ENCODE results near the gene MEI1. TPM values are rescaled to one million over a fixed set of nuclear protein-coding genes. Genes with fewer than 3 reads are reported as not detected.

Gene MEI1
- total RNA-seq, 1 experiment from 2014 or later = 0.35 TPM

DNA sequence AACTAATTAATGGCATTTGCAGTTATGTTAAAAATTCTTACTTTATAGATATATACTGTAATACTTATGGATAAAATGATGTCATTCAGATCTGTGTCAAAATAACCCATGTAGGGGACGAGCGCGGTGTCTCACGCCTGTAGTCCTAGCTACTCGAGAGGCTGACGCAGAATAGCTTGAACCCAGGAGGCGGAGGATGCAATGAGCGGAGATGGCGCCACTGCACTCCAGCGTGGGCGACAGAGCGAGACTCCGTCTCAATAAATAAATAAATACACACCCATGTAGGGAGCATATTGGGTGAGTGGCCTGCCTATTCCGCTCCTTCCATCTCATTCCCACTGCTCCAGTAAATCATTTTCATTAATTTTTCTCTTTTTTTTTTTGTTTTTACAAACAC lies 17.7 kb upstream of the MEI1 start:
- ATAC-seq (no peak), DNase-seq (ENCODE audit: low spot score) (no peak)
- Mint-ChIP-seq H3K27me3 (ENCODE audit: low read depth) (no peaks in the 10 kb centered on the region), H3K4me1 (no peaks in the 10 kb centered on the region; the same call in 1 of the 2 replicates), H3K9me3 (no peaks in the 10 kb centered on the region), H3K4me3 (peak overlapping the region; percentile 98), H3K27ac (no peak overlapping the region), H3K36me3 (peaks cover 31% of the 10 kb centered on the region)
- ChIA-PET CTCF (interaction anchor here (1.1 to 3.2 kb wide), 4 partner anchors 15 to 176 kb away, joined by 3 to 11 read pairs (median 6); partner anchors contain the start of gene PMM1), POLR2A (interaction anchor here (0.6 to 0.7 kb wide), 2 partner anchors 15 to 32 kb away, joined by 3 read pairs; no protein-coding TSS in a partner anchor)
- TF ChIP-seq, protein P1, sequence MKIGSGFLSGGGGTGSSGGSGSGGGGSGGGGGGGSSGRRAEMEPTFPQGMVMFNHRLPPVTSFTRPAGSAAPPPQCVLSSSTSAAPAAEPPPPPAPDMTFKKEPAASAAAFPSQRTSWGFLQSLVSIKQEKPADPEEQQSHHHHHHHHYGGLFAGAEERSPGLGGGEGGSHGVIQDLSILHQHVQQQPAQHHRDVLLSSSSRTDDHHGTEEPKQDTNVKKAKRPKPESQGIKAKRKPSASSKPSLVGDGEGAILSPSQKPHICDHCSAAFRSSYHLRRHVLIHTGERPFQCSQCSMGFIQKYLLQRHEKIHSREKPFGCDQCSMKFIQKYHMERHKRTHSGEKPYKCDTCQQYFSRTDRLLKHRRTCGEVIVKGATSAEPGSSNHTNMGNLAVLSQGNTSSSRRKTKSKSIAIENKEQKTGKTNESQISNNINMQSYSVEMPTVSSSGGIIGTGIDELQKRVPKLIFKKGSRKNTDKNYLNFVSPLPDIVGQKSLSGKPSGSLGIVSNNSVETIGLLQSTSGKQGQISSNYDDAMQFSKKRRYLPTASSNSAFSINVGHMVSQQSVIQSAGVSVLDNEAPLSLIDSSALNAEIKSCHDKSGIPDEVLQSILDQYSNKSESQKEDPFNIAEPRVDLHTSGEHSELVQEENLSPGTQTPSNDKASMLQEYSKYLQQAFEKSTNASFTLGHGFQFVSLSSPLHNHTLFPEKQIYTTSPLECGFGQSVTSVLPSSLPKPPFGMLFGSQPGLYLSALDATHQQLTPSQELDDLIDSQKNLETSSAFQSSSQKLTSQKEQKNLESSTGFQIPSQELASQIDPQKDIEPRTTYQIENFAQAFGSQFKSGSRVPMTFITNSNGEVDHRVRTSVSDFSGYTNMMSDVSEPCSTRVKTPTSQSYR (CRISPR knock-in tag; IDR thresholded peaks at IDR 0.05) = no peak
- no peak for TF ChIP-seq ZNF263 (CRISPR knock-in tag; IDR thresholded peaks at IDR 0.05; ENCODE audit: low read depth)
- TF ChIP-seq, protein P2, sequence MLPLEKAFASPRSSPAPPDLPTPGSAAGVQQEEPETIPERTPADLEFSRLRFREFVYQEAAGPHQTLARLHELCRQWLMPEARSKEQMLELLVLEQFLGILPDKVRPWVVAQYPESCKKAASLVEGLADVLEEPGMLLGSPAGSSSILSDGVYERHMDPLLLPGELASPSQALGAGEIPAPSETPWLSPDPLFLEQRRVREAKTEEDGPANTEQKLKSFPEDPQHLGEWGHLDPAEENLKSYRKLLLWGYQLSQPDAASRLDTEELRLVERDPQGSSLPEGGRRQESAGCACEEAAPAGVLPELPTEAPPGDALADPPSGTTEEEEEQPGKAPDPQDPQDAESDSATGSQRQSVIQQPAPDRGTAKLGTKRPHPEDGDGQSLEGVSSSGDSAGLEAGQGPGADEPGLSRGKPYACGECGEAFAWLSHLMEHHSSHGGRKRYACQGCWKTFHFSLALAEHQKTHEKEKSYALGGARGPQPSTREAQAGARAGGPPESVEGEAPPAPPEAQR (CRISPR knock-in tag; IDR thresholded peaks at IDR 0.05) = no peak
- TF ChIP-seq, protein P3, sequence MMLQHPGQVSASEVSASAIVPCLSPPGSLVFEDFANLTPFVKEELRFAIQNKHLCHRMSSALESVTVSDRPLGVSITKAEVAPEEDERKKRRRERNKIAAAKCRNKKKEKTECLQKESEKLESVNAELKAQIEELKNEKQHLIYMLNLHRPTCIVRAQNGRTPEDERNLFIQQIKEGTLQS (CRISPR knock-in tag; conservative IDR thresholded peaks at IDR 0.05) = no peak
- TF ChIP-seq, protein P4, sequence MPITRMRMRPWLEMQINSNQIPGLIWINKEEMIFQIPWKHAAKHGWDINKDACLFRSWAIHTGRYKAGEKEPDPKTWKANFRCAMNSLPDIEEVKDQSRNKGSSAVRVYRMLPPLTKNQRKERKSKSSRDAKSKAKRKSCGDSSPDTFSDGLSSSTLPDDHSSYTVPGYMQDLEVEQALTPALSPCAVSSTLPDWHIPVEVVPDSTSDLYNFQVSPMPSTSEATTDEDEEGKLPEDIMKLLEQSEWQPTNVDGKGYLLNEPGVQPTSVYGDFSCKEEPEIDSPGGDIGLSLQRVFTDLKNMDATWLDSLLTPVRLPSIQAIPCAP (CRISPR knock-in tag; IDR thresholded peaks at IDR 0.05) = no peak
- TF ChIP-seq, protein P5, sequence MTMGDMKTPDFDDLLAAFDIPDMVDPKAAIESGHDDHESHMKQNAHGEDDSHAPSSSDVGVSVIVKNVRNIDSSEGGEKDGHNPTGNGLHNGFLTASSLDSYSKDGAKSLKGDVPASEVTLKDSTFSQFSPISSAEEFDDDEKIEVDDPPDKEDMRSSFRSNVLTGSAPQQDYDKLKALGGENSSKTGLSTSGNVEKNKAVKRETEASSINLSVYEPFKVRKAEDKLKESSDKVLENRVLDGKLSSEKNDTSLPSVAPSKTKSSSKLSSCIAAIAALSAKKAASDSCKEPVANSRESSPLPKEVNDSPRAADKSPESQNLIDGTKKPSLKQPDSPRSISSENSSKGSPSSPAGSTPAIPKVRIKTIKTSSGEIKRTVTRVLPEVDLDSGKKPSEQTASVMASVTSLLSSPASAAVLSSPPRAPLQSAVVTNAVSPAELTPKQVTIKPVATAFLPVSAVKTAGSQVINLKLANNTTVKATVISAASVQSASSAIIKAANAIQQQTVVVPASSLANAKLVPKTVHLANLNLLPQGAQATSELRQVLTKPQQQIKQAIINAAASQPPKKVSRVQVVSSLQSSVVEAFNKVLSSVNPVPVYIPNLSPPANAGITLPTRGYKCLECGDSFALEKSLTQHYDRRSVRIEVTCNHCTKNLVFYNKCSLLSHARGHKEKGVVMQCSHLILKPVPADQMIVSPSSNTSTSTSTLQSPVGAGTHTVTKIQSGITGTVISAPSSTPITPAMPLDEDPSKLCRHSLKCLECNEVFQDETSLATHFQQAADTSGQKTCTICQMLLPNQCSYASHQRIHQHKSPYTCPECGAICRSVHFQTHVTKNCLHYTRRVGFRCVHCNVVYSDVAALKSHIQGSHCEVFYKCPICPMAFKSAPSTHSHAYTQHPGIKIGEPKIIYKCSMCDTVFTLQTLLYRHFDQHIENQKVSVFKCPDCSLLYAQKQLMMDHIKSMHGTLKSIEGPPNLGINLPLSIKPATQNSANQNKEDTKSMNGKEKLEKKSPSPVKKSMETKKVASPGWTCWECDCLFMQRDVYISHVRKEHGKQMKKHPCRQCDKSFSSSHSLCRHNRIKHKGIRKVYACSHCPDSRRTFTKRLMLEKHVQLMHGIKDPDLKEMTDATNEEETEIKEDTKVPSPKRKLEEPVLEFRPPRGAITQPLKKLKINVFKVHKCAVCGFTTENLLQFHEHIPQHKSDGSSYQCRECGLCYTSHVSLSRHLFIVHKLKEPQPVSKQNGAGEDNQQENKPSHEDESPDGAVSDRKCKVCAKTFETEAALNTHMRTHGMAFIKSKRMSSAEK (CRISPR knock-in tag; IDR thresholded peaks at IDR 0.05; ENCODE audit: borderline replicate concordance) = no peak
- TF ChIP-seq, protein P6, sequence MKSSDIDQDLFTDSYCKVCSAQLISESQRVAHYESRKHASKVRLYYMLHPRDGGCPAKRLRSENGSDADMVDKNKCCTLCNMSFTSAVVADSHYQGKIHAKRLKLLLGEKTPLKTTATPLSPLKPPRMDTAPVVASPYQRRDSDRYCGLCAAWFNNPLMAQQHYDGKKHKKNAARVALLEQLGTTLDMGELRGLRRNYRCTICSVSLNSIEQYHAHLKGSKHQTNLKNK (CRISPR knock-in tag; IDR thresholded peaks at IDR 0.05) = no peak

DNA sequence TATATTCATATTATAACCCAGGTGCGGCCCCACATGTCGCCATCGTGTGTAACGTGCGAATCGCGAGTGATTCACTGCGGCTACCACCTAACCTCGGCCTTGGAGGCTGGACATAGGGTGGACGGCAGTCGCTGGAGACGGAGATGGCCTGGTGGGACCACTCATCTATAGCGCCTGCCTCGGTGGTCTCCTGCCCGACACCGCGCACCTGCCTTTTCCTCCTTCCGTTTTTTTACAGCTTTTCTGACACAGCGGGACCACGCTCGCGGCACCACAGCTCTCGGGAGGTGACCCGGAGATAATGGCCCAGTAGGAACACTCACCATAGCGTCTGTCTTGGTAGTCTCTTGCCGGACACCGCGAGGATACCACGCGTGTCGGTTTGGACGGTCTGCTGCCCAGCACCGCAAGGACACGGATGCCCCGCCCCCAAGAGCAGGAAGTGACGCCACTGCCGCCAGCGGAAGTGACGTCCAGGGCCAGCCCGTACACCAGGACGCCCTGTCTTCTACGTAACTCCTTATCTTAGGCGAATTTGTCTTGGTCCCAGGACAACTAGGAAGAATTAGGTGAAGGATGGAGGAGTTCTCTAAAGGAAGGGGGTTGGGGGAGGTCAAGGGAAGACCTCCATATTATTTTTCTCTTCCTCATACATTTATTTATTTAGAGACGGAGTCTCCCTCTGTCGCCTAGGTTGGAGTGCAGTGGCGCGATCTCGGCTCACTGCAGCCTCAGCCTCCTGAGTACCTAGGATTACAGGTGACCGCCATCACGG lies 17.1 kb upstream of the MEI1 start:
- CTCF ChIA-PET = interaction anchor here (1.1 to 3.2 kb wide), 5 partner anchors 15 to 175 kb away, joined by 3 to 11 read pairs (median 5); partner anchors contain the start of gene PMM1
- peak overlapping the region; percentile 98 for H3K4me3 Mint-ChIP-seq
- TF ChIP-seq NFYB (CRISPR knock-in tag; conservative IDR thresholded peaks at IDR 0.05; ENCODE audit: low read depth) = no peak
- peak; percentile 68; the same call in 1 of the 2 replicates for TF ChIP-seq FOXK1 (CRISPR knock-in tag; IDR thresholded peaks at IDR 0.05)
- no peak for TF ChIP-seq MYBL2 (CRISPR knock-in tag; IDR thresholded peaks at IDR 0.05)
- TF ChIP-seq CREB1 (CRISPR knock-in tag; IDR thresholded peaks at IDR 0.05) = 0 out of 2 replicates have a peak, but pooled peaks have one; percentile 34
- peak; percentile 59; the same call in 1 of the 2 replicates for TF ChIP-seq FOXP1 (CRISPR knock-in tag; IDR thresholded peaks at IDR 0.05; ENCODE audit: borderline replicate concordance)
- no peak for TF ChIP-seq TP53 (CRISPR knock-in tag; IDR thresholded peaks at IDR 0.05)
- no peak for TF ChIP-seq SMAD4 (CRISPR knock-in tag; IDR thresholded peaks at IDR 0.05)
- 0 out of 2 replicates have a peak, but pooled peaks have one; percentile 30 for TF ChIP-seq ZBTB21 (CRISPR knock-in tag; IDR thresholded peaks at IDR 0.05; ENCODE audit: borderline replicate concordance)
- TF ChIP-seq GABPB1 (CRISPR knock-in tag; IDR thresholded peaks at IDR 0.05) = peak; percentile 63
- peak; percentile 34; the same call in 1 of the 2 replicates for TF ChIP-seq SP1 (CRISPR knock-in tag; conservative IDR thresholded peaks at IDR 0.05)
- TF ChIP-seq, protein P7, sequence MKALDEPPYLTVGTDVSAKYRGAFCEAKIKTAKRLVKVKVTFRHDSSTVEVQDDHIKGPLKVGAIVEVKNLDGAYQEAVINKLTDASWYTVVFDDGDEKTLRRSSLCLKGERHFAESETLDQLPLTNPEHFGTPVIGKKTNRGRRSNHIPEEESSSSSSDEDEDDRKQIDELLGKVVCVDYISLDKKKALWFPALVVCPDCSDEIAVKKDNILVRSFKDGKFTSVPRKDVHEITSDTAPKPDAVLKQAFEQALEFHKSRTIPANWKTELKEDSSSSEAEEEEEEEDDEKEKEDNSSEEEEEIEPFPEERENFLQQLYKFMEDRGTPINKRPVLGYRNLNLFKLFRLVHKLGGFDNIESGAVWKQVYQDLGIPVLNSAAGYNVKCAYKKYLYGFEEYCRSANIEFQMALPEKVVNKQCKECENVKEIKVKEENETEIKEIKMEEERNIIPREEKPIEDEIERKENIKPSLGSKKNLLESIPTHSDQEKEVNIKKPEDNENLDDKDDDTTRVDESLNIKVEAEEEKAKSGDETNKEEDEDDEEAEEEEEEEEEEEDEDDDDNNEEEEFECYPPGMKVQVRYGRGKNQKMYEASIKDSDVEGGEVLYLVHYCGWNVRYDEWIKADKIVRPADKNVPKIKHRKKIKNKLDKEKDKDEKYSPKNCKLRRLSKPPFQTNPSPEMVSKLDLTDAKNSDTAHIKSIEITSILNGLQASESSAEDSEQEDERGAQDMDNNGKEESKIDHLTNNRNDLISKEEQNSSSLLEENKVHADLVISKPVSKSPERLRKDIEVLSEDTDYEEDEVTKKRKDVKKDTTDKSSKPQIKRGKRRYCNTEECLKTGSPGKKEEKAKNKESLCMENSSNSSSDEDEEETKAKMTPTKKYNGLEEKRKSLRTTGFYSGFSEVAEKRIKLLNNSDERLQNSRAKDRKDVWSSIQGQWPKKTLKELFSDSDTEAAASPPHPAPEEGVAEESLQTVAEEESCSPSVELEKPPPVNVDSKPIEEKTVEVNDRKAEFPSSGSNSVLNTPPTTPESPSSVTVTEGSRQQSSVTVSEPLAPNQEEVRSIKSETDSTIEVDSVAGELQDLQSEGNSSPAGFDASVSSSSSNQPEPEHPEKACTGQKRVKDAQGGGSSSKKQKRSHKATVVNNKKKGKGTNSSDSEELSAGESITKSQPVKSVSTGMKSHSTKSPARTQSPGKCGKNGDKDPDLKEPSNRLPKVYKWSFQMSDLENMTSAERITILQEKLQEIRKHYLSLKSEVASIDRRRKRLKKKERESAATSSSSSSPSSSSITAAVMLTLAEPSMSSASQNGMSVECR (CRISPR knock-in tag; IDR thresholded peaks at IDR 0.05; ENCODE audit: borderline replicate concordance) = peak; percentile 26; the same call in 1 of the 2 replicates

More for the DNA sequence above, 17.1 kb upstream of the MEI1 start:
- peaks cover 2% of the 10 kb centered on the region for H3K4me1 Mint-ChIP-seq
- H3K27me3 Mint-ChIP-seq (ENCODE audit: low read depth) = no peaks in the 10 kb centered on the region
- POLR2A ChIA-PET = interaction anchor here (0.7 kb wide), 1 partner anchor 15 kb away, joined by 3 read pairs; no protein-coding TSS in a partner anchor
- H3K27ac Mint-ChIP-seq = peak overlapping the region; percentile 98
- H3K36me3 Mint-ChIP-seq = peaks cover 28% of the 10 kb centered on the region
- peak; percentile 85 for DNase-seq (ENCODE audit: low spot score)
- no peaks in the 10 kb centered on the region for H3K9me3 Mint-ChIP-seq
- ATAC-seq = peak; percentile 79

All from WTC11 (cell line).